ENCODE results near the gene COPE. TPM values are rescaled to one million over a fixed set of nuclear protein-coding genes. Genes with fewer than 3 reads are reported as not detected.

The COPE gene
- total RNA-seq, 1 donor from 2014 or later: 161 TPM

DNA sequence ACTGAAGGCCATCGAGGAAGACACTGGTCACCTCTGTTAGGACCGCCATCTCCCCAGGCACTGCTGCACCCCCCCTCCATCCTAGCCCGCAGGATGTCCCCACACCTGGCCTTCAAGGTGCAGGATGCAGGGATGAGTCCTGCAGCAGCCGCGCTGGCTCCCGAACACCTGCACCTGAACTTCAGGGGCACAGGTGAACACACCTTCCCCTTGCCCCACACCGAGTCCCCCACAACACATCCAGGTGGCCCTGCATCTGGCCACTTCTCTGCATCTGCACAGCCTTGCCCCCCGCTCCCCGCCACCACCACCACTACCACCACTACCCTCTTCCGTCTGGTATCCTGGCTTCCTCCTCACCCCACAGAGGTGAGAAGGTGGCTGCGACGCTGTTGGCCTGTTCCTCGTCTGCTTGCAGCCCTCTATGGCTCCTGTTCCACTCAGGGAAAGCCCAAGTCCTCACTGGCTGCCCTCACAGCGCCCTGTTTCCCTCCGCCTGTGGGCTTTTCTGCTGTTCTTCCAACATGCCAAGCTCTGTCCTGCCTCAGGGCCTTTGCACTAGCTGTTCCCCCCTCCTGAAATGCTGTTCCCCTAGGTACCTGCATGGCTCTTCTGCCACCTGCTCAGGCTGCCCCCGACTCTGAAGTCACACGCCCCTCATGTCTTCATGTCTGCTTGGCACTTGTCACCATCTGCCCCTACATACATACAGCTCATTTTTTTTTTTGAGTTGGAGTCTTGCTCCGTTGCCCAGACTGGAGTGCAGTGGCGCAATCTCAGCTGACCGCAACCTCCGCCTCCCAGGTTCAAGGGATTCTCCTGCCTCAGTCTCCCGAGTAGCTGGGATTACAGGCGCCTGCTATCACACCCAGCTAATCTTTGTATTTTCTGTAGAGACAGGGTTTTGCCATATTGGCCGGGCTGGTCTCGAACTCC lies 21.8 kb downstream of the COPE start:
- TF ChIP-seq, protein P1, sequence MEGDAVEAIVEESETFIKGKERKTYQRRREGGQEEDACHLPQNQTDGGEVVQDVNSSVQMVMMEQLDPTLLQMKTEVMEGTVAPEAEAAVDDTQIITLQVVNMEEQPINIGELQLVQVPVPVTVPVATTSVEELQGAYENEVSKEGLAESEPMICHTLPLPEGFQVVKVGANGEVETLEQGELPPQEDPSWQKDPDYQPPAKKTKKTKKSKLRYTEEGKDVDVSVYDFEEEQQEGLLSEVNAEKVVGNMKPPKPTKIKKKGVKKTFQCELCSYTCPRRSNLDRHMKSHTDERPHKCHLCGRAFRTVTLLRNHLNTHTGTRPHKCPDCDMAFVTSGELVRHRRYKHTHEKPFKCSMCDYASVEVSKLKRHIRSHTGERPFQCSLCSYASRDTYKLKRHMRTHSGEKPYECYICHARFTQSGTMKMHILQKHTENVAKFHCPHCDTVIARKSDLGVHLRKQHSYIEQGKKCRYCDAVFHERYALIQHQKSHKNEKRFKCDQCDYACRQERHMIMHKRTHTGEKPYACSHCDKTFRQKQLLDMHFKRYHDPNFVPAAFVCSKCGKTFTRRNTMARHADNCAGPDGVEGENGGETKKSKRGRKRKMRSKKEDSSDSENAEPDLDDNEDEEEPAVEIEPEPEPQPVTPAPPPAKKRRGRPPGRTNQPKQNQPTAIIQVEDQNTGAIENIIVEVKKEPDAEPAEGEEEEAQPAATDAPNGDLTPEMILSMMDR (IDR thresholded peaks at IDR 0.05; ENCODE audit: unreplicated experiment): no peak
- DNase-seq (ENCODE audit: low spot score in 2 of 2, unreplicated experiment in 2 of 2): no peak
- Mint-ChIP-seq H3K27ac (no peak overlapping the region), H3K27me3 (ENCODE audit: low read depth) (peaks cover 8% of the 10 kb centered on the region), H3K4me3 (peak overlapping the region; percentile 79), H3K36me3 (peaks cover 8% of the 10 kb centered on the region), H3K9me3 (no peaks in the 10 kb centered on the region), H3K4me1 (peaks cover 5% of the 10 kb centered on the region)

DNA sequence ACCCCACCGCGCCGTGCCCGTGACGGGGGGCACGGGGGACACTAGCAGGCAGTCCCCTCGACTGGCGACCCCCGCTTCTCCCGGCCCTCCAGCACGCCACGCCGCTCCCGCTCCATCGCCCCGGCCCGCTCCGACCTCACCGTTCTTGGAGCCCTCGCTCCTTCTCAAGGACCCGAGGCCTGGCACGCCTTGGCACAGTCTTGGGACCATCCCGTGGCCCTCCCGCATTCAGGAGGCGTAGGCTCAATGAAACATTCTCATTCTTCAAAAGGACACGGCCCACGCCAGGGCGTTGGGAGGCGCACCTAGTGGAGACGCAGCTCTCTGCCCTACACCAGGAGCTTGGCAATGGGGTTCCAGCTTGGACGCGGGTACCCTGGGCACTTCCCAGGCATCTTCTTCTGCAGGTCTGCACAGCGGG lies 22.8 kb downstream of the COPE start:
- no peak overlapping the region for H3K27ac Mint-ChIP-seq
- DNase-seq (ENCODE audit: low spot score in 2 of 2, unreplicated experiment in 2 of 2): peak in 1 of 2 experiments; percentile 43
- H3K4me1 Mint-ChIP-seq: peaks cover 5% of the 10 kb centered on the region
- peak overlapping the region; percentile 79 for H3K4me3 Mint-ChIP-seq
- peaks cover 4% of the 10 kb centered on the region for H3K36me3 Mint-ChIP-seq
- H3K9me3 Mint-ChIP-seq: no peaks in the 10 kb centered on the region
- peaks cover 8% of the 10 kb centered on the region for H3K27me3 Mint-ChIP-seq (ENCODE audit: low read depth)
- TF ChIP-seq, protein P1 (IDR thresholded peaks at IDR 0.05; ENCODE audit: unreplicated experiment): no peak

DNA sequence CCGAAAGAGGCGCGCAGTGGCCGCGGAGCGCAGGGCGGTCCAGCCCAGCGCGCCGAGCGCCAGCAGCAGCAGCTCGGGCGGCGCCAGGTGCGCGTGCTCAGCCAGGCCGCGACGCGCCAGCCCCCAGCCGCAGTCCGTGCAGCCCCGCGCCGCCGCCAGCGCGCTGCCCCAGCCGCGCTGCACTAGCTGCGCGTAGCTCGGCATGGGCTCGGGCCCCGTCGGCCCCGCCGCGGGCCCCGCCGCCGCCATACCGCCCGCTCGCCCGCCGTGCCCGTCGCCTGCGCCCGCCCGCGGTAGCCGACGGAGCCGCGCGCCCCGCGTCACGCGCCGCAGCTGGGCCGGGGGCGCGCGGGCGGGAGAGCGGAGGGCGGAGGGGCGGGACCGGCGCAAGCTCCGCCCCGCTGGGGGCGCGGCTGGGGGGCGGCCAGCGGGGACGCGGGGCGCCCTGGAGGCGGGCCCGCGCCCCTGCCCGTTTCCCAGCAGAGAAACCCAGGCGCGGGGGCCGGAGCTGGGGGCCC lies 23.3 kb downstream of the COPE start, which contains the start of gene CERS1:
CERS1 (minus strand) TSS at position 335 of the 518 bp plus-strand sequence; CDS start at position 249, 86 bp downstream.
- Mint-ChIP-seq H3K27ac (no peak within 1 kb of the TSS), H3K9me3 (no peaks in the 10 kb centered on the region), H3K27me3 (ENCODE audit: low read depth) (peaks cover 8% of the 10 kb centered on the region), H3K4me1 (peaks cover 5% of the 10 kb centered on the region), H3K4me3 (peak within 1 kb of the TSS; percentile 79), H3K36me3 (peaks cover under 1% of the 10 kb centered on the region)
- TF ChIP-seq, protein P1 (IDR thresholded peaks at IDR 0.05; ENCODE audit: unreplicated experiment): no peak
- peak; percentile 33 to 57 for DNase-seq (ENCODE audit: low spot score in 2 of 2, unreplicated experiment in 2 of 2)

DNA sequence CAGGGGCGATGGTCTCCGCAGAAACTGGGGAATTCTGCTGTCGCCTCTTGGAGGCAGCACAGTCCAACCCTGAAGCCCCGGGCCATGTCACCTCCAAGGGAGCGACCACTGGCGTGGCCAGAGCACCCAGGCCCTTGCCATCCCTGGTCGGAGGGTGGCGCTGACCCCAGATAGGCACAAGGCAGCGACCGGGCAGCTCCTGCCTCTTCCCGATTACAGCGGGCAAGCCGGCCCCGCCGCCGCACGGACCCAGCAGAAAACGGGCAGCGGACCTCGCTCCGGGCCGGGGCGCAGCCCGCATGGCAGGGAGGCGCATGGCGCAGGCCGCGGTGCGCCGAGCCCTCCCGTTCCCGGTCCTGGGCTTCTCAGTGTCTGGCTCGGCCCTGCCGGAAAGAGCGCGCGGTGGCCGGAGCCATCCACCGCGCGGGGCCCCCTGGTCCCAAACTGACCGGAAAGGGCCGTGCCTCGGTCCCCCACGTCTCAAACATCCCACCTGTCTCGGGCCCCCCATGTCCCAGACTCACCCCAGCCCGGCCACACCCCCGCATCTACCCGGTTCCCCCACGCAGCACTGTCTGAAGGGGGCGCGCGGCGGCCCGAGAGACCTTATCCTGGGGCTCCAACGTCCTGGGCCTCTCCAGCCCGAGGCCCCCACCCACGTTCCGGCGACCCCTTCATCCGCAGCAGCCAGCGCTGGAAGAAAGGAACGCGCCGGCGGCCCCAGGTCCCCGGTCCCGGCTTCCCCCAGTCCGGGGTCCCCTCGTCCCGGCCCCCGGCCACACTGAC lies 24.0 kb downstream of the COPE start:
- Mint-ChIP-seq H3K36me3 (no peaks in the 10 kb centered on the region), H3K27ac (no peak overlapping the region), H3K27me3 (ENCODE audit: low read depth) (peaks cover 8% of the 10 kb centered on the region), H3K4me3 (peak overlapping the region; percentile 79), H3K9me3 (no peaks in the 10 kb centered on the region), H3K4me1 (peaks cover 5% of the 10 kb centered on the region)
- DNase-seq (ENCODE audit: low spot score in 2 of 2, unreplicated experiment in 2 of 2): no peak
- TF ChIP-seq, protein P1 (IDR thresholded peaks at IDR 0.05; ENCODE audit: unreplicated experiment): no peak

DNA sequence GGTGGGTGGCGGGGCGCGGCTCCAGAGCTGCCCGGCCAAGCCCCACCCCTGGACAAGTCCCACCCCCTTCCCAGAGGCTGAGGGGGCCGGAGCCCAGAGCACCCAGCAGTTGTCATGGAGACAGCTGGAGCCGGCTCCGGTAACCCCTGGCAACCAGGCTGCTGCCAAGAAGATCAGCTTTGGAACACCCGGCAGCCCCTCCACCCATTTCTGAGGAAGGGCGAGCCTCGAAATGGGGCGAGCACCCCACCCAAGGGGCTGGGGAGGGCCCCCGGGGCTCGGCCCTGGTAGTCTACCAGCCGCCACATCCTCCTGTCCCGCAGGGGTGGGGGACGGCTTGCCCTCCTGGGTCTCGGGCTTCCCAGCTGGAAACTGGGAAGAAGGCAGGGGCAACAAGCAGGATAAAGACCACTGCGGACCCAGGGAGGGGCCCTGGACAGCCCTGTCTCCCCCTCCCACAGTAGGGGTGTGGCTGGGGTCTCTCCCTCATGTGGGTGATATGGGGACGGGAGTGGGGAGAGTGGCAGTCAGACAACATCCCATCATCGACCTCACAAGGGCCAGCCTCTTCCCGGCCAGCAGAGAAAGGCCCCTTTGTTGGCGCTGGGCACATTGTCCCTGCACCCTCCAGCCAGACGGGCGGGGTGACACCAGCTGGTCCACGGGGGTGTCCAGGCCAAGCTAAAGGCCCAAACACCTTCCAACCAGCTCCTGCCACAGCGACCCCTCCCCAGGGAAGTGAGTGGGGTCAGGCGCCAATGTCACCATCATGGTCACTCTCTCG lies 24.7 kb downstream of the COPE start:
- peak in 1 of 2 experiments; percentile 36 for DNase-seq (ENCODE audit: low spot score in 2 of 2, unreplicated experiment in 2 of 2)
- H3K9me3 Mint-ChIP-seq: no peaks in the 10 kb centered on the region
- no peak overlapping the region for H3K27ac Mint-ChIP-seq
- TF ChIP-seq, protein P1 (IDR thresholded peaks at IDR 0.05; ENCODE audit: unreplicated experiment): no peak
- peaks cover 5% of the 10 kb centered on the region for H3K4me1 Mint-ChIP-seq
- H3K36me3 Mint-ChIP-seq: no peaks in the 10 kb centered on the region
- peaks cover 8% of the 10 kb centered on the region for H3K27me3 Mint-ChIP-seq (ENCODE audit: low read depth)
- H3K4me3 Mint-ChIP-seq: peak overlapping the region; percentile 79
